Neural cell (in vitro differentiated cells): ENCODE measurements around the gene NRROS. TPM values are rescaled to one million over a fixed set of nuclear protein-coding genes. Genes with fewer than 3 reads are reported as not detected.

Experiments
- H2AFZ ChIP-seq: fragments of 200-600, 300-800 bp; sonication (generic), shearing (Covaris generic); 2 replicates; pipeline ENCODE4 v1.6.0; 2014; ENCODE audit warnings: low read depth, mild to moderate bottlenecking, antibody characterized with exemption, low read length, moderate library complexity
- H3F3A ChIP-seq: fragments of 200-600 bp; shearing (Covaris generic); 2 replicates; pipeline ENCODE4 v1.6.1; 2016; ENCODE audit warnings: mild to moderate bottlenecking, moderate library complexity, mixed read lengths, antibody characterized with exemption, low read length; ENCODE audit not compliant: insufficient read depth, poor library complexity, severe bottlenecking
- H3K27ac ChIP-seq: fragments of 200-600, 300-800 bp; sonication (generic), shearing (Covaris generic); 2 replicates; pipeline ENCODE4 v1.5.1; 2014; ENCODE audit warnings: mild to moderate bottlenecking, low read length, moderate library complexity
- H3K27me3 ChIP-seq: fragments of 300-800, 200-600 bp; sonication (generic), shearing (Covaris generic); 2 replicates; pipeline ENCODE4 v1.6.0; 2014; ENCODE audit warnings: mild to moderate bottlenecking, low read depth, low read length, moderate library complexity; ENCODE audit not compliant: insufficient read depth
- H3K36me3 ChIP-seq: fragments of 300-800, 200-600 bp; sonication (generic), shearing (Covaris generic); 2 replicates; pipeline ENCODE4 v1.5.1; 2014; ENCODE audit warnings: mild to moderate bottlenecking, antibody characterized with exemption, low read length, moderate library complexity; ENCODE audit not compliant: insufficient read depth
- H3K4me2 ChIP-seq: fragments of 300-800, 200-600 bp; sonication (generic), shearing (Covaris generic); 2 replicates; pipeline ENCODE4 v1.6.0; 2014; ENCODE audit warnings: mild to moderate bottlenecking, low read length
- H3K4me3 ChIP-seq: fragments of 300-800, 200-600 bp; sonication (generic), shearing (Covaris generic); 2 replicates; pipeline ENCODE4 v1.5.1; 2014; ENCODE audit warnings: mild to moderate bottlenecking, low read length, moderate library complexity
- H3K79me2 ChIP-seq: fragments of 200-600 bp; shearing (Covaris generic); replicated peaks from 2 replicates; pipeline ENCODE4 v1.6.0; 2014; ENCODE audit warnings: mild to moderate bottlenecking, low read length, moderate library complexity; ENCODE audit not compliant: insufficient read depth
- H3K9ac ChIP-seq: fragments of 300-800, 200-600 bp; sonication (generic), shearing (Covaris generic); 2 replicates; pipeline ENCODE4 v1.6.1; 2016; ENCODE audit warnings: mild to moderate bottlenecking, low read length, mixed read lengths
- H3K9me2 ChIP-seq: fragments of 200-600 bp; shearing (Covaris generic); 2 replicates; pipeline ENCODE4 v1.6.1; 2016; ENCODE audit warnings: mild to moderate bottlenecking, low read length, mixed read lengths; ENCODE audit not compliant: insufficient read depth
- H3K9me3 ChIP-seq: fragments of 200-600, 300-800 bp; sonication (generic), shearing (Covaris generic); 2 replicates; pipeline ENCODE4 v1.6.1; 2016; ENCODE audit warnings: mild to moderate bottlenecking, mixed run types, low read length, moderate library complexity, mixed read lengths
- H4K20me1 ChIP-seq: fragments of 200-600 bp; shearing (Covaris generic); 2 replicates; pipeline ENCODE4 v1.6.1; 2016; ENCODE audit warnings: mild to moderate bottlenecking, mixed run types; ENCODE audit not compliant: insufficient read depth
- EP300 ChIP-seq: fragments of 450-650 bp; conservative IDR thresholded peaks from 2 replicates; pipeline ENCODE4 v1.6.1; 2014; ENCODE audit warnings: antibody characterized with exemption, mild to moderate bottlenecking, moderate library complexity; ENCODE audit not compliant: poor library complexity, severe bottlenecking
- EZH2 ChIP-seq: fragments of 200-600, 300-800 bp; shearing (Covaris generic), sonication (generic); IDR thresholded peaks from 2 replicates; pipeline ENCODE4 v1.6.1; 2014; ENCODE audit warnings: antibody characterized with exemption, low read length, borderline replicate concordance, mild to moderate bottlenecking; ENCODE audit not compliant: insufficient read depth, poor library complexity, severe bottlenecking
- MXI1 ChIP-seq: fragments of 450-650 bp; conservative IDR thresholded peaks from 2 replicates; pipeline ENCODE4 v1.6.1; 2014; ENCODE audit warnings: antibody characterized with exemption, mild to moderate bottlenecking; ENCODE audit not compliant: poor library complexity, severe bottlenecking
- POLR2AphosphoS5 ChIP-seq: IDR thresholded peaks from 2 replicates; pipeline ENCODE4 v1.6.1; 2012
- RAD21 ChIP-seq: fragments of 450-650 bp; conservative IDR thresholded peaks from 2 replicates; pipeline ENCODE4 v1.6.1; 2014; ENCODE audit warnings: antibody characterized with exemption, mild to moderate bottlenecking, moderate library complexity
- SMC3 ChIP-seq: fragments of 450-650 bp; conservative IDR thresholded peaks from 2 replicates; pipeline ENCODE4 v1.6.1; 2014; ENCODE audit warnings: antibody characterized with exemption, mild to moderate bottlenecking, moderate library complexity; ENCODE audit not compliant: poor library complexity
- TAF1 ChIP-seq: IDR thresholded peaks from 2 replicates; pipeline ENCODE4 v1.6.1; 2012; ENCODE audit warnings: low read depth
- polyA plus RNA-seq: library from polyadenylated mRNA; depleted of rRNA; stranded (reverse); fragments of >200 nt; gene quantifications from 2 replicates; pipeline ENCODE4 v1.2.3, GENCODE V29; 2014
- TF ChIP-seq, protein P1 (sequence below): fragments of 450-650 bp; IDR thresholded peaks from 2 replicates; pipeline ENCODE4 v1.5.1; 2014; ENCODE audit warnings: antibody characterized with exemption, mild to moderate bottlenecking, moderate library complexity; ENCODE audit not compliant: poor library complexity, severe bottlenecking
- TF ChIP-seq, protein P2 (sequence below): IDR thresholded peaks from 2 replicates; pipeline ENCODE4 v1.6.1; 2012; ENCODE audit warnings: borderline replicate concordance

Gene NRROS
- polyA plus RNA-seq, 1 donor from 2014 or later = not detected

DNA sequence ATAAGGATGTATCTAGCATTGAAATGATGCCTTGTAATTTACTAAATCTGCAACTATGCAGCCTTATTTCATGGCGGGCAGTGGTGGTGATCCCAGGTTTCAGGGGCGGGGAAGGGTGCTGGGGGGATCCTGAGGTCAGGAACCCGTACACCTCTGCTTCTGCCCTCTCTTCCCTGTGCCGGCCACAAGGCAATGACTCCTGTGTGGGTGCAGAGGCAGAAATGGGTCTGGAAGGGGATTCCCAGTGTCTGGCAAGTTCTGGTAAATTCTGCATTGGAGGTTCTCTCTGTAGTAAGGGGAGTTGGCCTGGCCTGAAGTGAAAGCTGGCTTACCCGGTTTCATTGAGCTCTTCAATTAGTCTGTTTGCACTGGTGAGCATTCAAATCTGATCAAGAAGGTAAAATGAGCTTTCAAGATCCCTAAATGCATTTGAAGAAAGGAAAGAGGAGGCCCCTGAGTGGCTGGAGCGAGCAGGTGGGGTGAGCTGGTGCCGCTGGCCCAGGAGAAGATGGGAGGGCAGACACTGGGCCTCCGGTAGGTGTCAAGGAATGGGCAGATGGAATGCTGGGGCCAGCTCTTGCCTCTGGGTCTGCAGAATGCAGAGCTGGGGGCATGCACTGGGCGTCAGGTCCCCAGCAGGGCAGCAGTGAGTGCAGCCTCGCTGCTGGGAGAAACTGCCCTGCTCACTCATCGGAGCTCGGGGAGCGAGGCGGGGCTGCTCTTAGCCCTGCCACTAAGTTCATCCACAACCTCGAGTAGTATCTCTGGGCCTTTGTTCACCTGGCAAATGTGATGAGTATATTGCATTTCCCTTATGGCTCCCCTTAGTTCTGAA is 13.7 kb downstream of the NRROS start:
- Histone ChIP-seq H3K36me3 (no peaks in the 10 kb centered on the region), H3K27ac (no peak overlapping the region), H2AFZ (no peak overlapping the region), H3K4me3 (no peak overlapping the region), H3K9ac (no peak overlapping the region), H3F3A (no peaks in the 10 kb centered on the region), H3K9me3 (no peaks in the 10 kb centered on the region), H3K27me3 (no peaks in the 10 kb centered on the region), H3K4me2 (no peak overlapping the region), H3K79me2 (no peaks in the 10 kb centered on the region), H4K20me1 (no peaks in the 10 kb centered on the region), H3K9me2 (no peaks in the 10 kb centered on the region)
- TF ChIP-seq TAF1 (no peak), RAD21 (no peak), EP300 (no peak)

DNA sequence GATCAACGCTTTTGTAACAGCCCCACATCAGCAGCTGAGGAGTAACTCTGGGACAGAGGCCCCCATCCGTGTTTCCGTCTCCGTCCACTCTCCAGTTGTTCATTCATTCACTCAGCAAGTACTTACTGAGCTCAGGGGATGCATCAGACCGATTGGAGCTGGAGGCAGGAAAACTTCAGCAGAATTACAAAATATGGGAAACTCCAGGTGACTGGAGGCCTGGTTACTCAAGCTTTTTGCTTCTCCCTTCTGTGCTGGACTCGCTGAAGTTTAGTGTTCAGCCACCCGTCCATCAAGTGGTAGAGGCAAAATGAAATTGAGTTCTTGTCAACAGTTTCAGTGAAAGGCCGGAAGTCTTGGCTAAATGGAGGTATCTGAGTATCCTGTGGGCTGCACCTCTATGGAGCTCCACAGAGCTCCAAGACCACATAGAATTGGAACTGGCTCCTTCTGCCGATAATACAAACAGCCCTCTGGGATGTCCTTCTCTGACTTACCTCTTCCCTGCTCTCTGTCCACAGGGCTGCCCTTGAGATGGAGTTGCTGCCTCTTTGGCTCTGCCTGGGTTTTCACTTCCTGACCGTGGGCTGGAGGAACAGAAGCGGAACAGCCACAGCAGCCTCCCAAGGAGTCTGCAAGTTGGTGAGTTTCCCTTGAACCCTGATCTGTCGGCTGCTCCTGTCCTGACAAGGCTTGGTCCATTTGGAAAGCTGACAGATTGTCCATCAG is 14.7 kb downstream of the NRROS start:
- no peaks in the 10 kb centered on the region for H3K27me3 ChIP-seq
- H2AFZ ChIP-seq = no peak overlapping the region
- no peak overlapping the region for H3K4me3 ChIP-seq
- no peaks in the 10 kb centered on the region for H3F3A ChIP-seq
- no peaks in the 10 kb centered on the region for H3K9me2 ChIP-seq
- TF ChIP-seq TAF1 (no peak), SMC3 (no peak), MXI1 (no peak), EP300 (no peak), EZH2 (no peak), RAD21 (no peak), POLR2AphosphoS5 (no peak)
- TF ChIP-seq, protein P1, sequence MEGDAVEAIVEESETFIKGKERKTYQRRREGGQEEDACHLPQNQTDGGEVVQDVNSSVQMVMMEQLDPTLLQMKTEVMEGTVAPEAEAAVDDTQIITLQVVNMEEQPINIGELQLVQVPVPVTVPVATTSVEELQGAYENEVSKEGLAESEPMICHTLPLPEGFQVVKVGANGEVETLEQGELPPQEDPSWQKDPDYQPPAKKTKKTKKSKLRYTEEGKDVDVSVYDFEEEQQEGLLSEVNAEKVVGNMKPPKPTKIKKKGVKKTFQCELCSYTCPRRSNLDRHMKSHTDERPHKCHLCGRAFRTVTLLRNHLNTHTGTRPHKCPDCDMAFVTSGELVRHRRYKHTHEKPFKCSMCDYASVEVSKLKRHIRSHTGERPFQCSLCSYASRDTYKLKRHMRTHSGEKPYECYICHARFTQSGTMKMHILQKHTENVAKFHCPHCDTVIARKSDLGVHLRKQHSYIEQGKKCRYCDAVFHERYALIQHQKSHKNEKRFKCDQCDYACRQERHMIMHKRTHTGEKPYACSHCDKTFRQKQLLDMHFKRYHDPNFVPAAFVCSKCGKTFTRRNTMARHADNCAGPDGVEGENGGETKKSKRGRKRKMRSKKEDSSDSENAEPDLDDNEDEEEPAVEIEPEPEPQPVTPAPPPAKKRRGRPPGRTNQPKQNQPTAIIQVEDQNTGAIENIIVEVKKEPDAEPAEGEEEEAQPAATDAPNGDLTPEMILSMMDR = no peak
- TF ChIP-seq, protein P2, sequence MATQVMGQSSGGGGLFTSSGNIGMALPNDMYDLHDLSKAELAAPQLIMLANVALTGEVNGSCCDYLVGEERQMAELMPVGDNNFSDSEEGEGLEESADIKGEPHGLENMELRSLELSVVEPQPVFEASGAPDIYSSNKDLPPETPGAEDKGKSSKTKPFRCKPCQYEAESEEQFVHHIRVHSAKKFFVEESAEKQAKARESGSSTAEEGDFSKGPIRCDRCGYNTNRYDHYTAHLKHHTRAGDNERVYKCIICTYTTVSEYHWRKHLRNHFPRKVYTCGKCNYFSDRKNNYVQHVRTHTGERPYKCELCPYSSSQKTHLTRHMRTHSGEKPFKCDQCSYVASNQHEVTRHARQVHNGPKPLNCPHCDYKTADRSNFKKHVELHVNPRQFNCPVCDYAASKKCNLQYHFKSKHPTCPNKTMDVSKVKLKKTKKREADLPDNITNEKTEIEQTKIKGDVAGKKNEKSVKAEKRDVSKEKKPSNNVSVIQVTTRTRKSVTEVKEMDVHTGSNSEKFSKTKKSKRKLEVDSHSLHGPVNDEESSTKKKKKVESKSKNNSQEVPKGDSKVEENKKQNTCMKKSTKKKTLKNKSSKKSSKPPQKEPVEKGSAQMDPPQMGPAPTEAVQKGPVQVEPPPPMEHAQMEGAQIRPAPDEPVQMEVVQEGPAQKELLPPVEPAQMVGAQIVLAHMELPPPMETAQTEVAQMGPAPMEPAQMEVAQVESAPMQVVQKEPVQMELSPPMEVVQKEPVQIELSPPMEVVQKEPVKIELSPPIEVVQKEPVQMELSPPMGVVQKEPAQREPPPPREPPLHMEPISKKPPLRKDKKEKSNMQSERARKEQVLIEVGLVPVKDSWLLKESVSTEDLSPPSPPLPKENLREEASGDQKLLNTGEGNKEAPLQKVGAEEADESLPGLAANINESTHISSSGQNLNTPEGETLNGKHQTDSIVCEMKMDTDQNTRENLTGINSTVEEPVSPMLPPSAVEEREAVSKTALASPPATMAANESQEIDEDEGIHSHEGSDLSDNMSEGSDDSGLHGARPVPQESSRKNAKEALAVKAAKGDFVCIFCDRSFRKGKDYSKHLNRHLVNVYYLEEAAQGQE = no peak
- H3K9me3 ChIP-seq = no peaks in the 10 kb centered on the region
- H4K20me1 ChIP-seq = no peaks in the 10 kb centered on the region
- H3K27ac ChIP-seq = no peak overlapping the region
- no peaks in the 10 kb centered on the region for H3K79me2 ChIP-seq
- H3K36me3 ChIP-seq = no peaks in the 10 kb centered on the region
- H3K9ac ChIP-seq = no peak overlapping the region
- no peak overlapping the region for H3K4me2 ChIP-seq
